ENCODE results near the gene RAB37. TPM values are rescaled to one million over a fixed set of nuclear protein-coding genes. Genes with fewer than 3 reads are reported as not detected.

RAB37 gene
- total RNA-seq, 1 donor from 2014 or later: under 0.01 TPM

DNA sequence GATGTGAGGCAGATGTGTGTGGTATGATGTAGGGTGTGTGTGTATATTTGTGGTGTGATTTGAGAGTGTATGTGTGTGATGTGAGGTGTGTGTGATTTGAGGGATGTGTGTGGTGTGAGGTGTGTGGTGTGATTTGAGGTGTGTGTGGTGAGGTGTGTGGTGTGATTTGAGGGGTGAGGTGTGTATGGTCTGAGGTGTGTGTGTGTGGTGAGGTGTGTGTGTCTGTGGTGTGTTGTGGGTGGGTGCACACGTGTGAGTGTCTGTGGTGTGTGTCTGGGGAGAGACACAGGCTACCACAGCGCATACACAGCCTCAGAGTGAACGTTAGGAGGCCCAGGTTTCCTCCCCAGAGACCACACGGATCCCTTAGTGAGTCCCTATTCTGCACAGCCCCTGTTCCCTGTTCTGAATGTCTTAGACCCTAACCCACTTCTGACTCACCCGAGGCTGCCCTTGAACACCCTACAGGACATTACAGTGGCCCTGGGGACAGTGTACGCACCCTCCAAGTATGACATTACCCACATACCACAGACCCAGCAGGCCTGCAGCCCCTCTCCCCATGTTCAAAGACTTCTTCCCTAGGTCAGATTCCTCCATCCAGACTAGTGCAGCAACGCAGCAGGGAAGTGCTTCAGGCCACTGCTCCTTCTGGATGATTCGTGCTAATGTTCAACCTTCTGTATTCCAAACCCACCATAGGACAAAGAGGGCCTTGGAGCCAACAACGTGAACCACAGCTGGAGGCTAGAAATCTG, 3.5 kb upstream of the RAB37 start:
- no peaks in the 10 kb centered on the region for H3K36me3 ChIP-seq (ENCODE audit: control insufficient read depth, insufficient read depth, low read length)
- H3K27me3 ChIP-seq (ENCODE audit: control insufficient read depth, insufficient read depth, low read length): peaks cover 8% of the 10 kb centered on the region
- FAIRE-seq: peak; percentile 95
- TF ChIP-seq, protein P1, sequence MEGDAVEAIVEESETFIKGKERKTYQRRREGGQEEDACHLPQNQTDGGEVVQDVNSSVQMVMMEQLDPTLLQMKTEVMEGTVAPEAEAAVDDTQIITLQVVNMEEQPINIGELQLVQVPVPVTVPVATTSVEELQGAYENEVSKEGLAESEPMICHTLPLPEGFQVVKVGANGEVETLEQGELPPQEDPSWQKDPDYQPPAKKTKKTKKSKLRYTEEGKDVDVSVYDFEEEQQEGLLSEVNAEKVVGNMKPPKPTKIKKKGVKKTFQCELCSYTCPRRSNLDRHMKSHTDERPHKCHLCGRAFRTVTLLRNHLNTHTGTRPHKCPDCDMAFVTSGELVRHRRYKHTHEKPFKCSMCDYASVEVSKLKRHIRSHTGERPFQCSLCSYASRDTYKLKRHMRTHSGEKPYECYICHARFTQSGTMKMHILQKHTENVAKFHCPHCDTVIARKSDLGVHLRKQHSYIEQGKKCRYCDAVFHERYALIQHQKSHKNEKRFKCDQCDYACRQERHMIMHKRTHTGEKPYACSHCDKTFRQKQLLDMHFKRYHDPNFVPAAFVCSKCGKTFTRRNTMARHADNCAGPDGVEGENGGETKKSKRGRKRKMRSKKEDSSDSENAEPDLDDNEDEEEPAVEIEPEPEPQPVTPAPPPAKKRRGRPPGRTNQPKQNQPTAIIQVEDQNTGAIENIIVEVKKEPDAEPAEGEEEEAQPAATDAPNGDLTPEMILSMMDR (IDR thresholded peaks at IDR 0.05; ENCODE audit: insufficient read depth, low read length, severe bottlenecking): no peak
- no peak for DNase-seq (ENCODE audit: low read depth)
- H3K4me3 ChIP-seq (ENCODE audit: low read depth, low read length): no peak overlapping the region

DNA sequence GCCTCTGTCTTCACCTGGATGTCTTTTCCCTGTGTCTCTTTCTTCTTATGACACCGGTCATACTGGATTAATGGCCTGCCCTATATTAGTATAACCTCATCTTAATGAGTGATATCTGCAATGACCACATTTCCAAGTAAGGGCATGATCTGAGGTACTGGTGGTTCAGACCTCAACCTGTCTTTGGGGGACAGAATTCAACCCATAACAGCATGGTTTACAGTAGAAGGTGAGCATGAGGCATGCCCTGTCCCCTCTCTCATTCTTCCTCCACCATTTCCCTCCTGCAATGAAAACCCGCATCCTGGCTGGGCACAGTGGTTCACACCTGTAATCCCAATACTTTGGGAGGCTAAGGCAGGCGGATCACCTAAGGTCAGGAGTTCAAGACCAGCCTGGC, 2.8 kb upstream of the RAB37 start:
- Histone ChIP-seq H3K4me3 (ENCODE audit: low read depth, low read length) (no peak overlapping the region), H3K27me3 (ENCODE audit: control insufficient read depth, insufficient read depth, low read length) (peaks cover 8% of the 10 kb centered on the region), H3K36me3 (ENCODE audit: control insufficient read depth, insufficient read depth, low read length) (no peaks in the 10 kb centered on the region)
- TF ChIP-seq, protein P1 (IDR thresholded peaks at IDR 0.05; ENCODE audit: insufficient read depth, low read length, severe bottlenecking): no peak
- no peak for FAIRE-seq
- no peak for DNase-seq (ENCODE audit: low read depth)

DNA sequence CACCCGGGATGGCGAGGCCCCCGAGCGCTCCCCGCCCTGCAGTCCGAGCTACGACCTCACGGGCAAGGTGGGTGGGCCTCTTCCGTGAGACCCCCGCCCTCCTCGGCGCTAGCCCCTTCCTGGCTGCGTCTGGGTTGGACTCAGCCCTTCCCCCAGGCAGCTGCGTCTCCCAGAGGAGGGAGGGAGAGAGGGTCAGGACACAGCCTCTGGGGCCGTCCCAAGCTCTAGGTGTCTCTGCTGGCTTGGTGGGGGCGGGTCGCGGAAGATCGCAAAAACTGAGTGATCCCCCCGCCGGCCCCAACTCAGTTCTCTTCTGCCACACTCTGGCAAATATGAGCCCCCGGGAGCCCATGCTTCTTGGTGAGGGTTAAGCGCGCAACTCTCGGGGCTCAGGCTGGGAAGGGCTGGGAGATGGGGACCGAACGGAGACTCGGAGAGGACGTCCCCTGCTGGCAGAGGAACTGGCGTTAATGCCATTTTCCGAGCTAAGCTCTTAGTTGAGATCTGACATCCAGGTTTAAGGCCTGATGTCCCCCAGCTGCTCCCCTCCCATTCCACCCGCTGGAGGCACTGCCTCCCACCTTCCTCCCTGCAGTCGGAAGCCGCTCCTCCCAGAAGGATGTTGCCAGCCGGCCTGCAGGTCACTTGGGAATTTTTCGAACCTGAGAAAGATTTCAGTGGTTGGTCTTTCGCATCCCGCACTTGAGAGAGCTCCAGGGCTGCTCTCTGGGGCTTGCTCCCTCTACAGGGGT, 419 bp downstream of the RAB37 start:
- Histone ChIP-seq H3K4me3 (ENCODE audit: low read depth, low read length) (no peak overlapping the region), H3K27me3 (ENCODE audit: control insufficient read depth, insufficient read depth, low read length) (peaks cover 8% of the 10 kb centered on the region), H3K36me3 (ENCODE audit: control insufficient read depth, insufficient read depth, low read length) (no peaks in the 10 kb centered on the region)
- TF ChIP-seq, protein P1 (IDR thresholded peaks at IDR 0.05; ENCODE audit: insufficient read depth, low read length, severe bottlenecking): peak; percentile 57
- DNase-seq (ENCODE audit: low read depth) (no peak), FAIRE-seq (no peak)

DNA sequence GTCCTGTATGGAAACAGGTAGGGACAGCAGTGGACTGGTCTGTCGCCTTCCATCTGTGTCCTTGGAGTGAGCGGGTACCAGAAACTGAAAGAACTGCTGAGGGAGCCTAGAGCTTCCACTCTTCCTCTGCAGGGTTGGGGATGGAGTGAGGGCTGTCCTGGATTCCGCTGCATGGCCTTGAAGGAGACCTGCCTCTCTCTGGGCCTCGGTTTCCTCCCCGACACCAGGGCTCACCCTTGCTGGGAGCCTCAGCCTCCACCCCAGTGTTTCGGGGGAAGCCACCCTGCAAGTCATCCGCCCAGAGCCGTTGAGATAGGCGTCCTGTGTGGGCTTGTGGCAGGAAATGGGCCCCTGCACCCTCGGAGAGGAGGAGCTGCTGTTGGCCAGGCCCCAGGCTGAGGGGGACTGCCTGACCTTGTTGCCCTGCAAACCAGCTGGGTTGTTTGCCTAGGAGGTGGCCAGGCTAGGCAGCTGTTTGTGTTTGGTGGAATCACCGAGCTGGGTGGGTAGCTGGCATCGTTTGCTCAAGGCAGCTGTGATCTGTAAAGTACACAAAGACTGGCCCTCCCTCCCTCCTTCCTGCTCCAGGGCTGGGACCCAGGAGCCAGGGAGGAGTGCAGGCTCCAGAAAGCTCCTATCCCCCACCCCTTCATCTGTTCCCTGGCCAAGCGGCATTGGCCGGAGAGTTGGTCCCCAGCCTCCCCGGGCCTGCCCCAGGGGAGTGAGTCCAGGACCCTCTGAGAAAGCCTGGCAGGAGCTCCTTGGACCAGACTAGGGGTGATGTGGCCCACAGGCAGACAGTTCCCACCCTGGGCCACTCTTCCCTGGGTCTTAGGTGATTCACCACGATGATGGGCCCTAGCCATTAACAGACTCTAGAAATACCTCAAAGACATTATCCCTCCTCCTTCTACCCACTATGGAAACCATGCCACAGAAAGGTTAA, 1.3 kb downstream of the RAB37 start:
- peaks cover 8% of the 10 kb centered on the region for H3K27me3 ChIP-seq (ENCODE audit: control insufficient read depth, insufficient read depth, low read length)

DNA sequence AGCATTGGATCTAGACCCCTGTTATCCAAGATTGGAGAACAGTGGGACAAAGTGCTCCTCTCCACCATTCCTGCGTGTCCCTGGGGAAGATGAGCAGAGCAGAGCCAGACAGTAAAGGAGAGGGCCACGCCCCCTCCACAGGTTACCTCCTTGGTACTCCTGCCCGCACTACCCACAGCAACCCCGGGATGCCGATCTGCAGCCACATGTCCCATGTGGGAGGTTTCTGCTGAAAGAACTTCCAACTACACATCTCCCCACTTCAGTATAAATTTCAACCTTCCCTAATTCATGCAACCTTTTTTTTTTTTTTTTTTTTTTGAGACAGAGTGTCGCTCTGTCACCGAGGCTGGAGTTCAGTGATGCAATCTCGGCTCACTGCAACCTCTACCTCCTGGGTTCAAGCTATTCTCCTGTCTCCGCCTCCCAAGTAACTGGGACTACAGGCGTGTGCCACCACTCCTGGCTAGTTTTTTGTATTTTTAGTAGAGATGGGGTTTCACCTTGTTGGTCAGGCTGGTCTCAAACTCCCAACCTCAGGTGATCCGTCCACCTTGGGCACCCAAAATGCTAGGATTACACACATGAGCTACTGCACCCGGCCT, 2.3 kb downstream of the RAB37 start:
- Histone ChIP-seq H3K27me3 (ENCODE audit: control insufficient read depth, insufficient read depth, low read length) (peaks cover 6% of the 10 kb centered on the region), H3K36me3 (ENCODE audit: control insufficient read depth, insufficient read depth, low read length) (no peaks in the 10 kb centered on the region), H3K4me3 (ENCODE audit: low read depth, low read length) (no peak overlapping the region)
- no peak for DNase-seq (ENCODE audit: low read depth)
- TF ChIP-seq, protein P1 (IDR thresholded peaks at IDR 0.05; ENCODE audit: insufficient read depth, low read length, severe bottlenecking): no peak
- no peak for FAIRE-seq

More for the DNA sequence above, 1.3 kb downstream of the RAB37 start:
- FAIRE-seq (no peak), DNase-seq (ENCODE audit: low read depth) (no peak)
- TF ChIP-seq, protein P1 (IDR thresholded peaks at IDR 0.05; ENCODE audit: insufficient read depth, low read length, severe bottlenecking): no peak
- Histone ChIP-seq H3K4me3 (ENCODE audit: low read depth, low read length) (no peak overlapping the region), H3K36me3 (ENCODE audit: control insufficient read depth, insufficient read depth, low read length) (no peaks in the 10 kb centered on the region)

All from bronchial epithelial cell (primary cell).